Testis (tissue), 3 donors: Measurements from ENCODE around the gene DNAH6. TPM values are rescaled to one million over a fixed set of nuclear protein-coding genes. Genes with fewer than 3 reads are reported as not detected.

Experiments used
- DNase-seq: peaks from one replicate; pipeline ENCODE4 v3.0.0-alpha.2; 2019
- H3K27ac ChIP-seq, 2 donors: fragments of 200-600 bp; sonication (generic); one replicate each; pipeline ENCODE4 v1.5.1; 2019
- H3K27me3 ChIP-seq: fragments of 200-600 bp; sonication (generic); one replicate; pipeline ENCODE4 v1.5.1; 2019
- H3K36me3 ChIP-seq: fragments of 200-600 bp; sonication (generic); one replicate; pipeline ENCODE4 v1.5.1; 2017; ENCODE audit warnings: low read depth; ENCODE audit errors: missing control alignments
- H3K4me1 ChIP-seq: fragments of 200-600 bp; sonication (generic); one replicate; pipeline ENCODE4 v1.5.1; 2019
- H3K4me3 ChIP-seq, 2 donors: fragments of 200-600 bp; sonication (generic); one replicate each; pipeline ENCODE4 v1.5.1; 2017 to 2019
- H3K9me3 ChIP-seq: fragments of 200-600 bp; sonication (generic); one replicate; pipeline ENCODE4 v1.5.1; 2017
- POLR2A ChIP-seq: fragments of 450-650 bp; IDR thresholded peaks from one replicate; pipeline ENCODE4 v1.6.1; 2017; ENCODE audit warnings: antibody characterized with exemption, mild to moderate bottlenecking, moderate library complexity
- WGBS, 2 donors: methylation state at CpG; one replicate each; pipeline ENCODE4 v1.1.5; 2018; 5-methylcytosine and 5-hydroxymethylcytosine counted together
- intact Hi-C: fragments of 100-400 bp; cut with DNase I; formaldehyde crosslinking; loops from one replicate; pipeline ENCODE4 v1.15.1; 2023; ENCODE audit warnings: low total_unique reads
- polyA plus RNA-seq: library from polyadenylated mRNA; stranded (reverse); fragments of 350-450 nt; fragmentation: Illumina TruSeq; extraction: RNeasy Lipid Tissue Mini Kit (QIAGEN cat#74804); gene quantifications from one replicate; pipeline ENCODE4 v1.2.3, GENCODE V29; 2014; ENCODE audit warnings: low read depth, low replicate concordance; ENCODE audit not compliant: insufficient read depth
- total RNA-seq, 2 donors: library from RNA; depleted of rRNA; stranded (reverse); fragments of >200 nt; gene quantifications; one replicate each; pipeline ENCODE4 v1.2.3, GENCODE V29; 2016
- TF ChIP-seq, protein P1 (sequence below), 3 experiments: fragments of 450-650 bp in 2 of 3; fragments of 200-600 bp in 1 of 3; sonication (generic) in 1 of 3; IDR thresholded peaks; one replicate each; pipeline ENCODE4 v1.5.1; 2016 to 2019; ENCODE audit warnings: antibody characterized with exemption in 3 of 3, mild to moderate bottlenecking in 2 of 3, moderate library complexity in 1 of 3

The DNAH6 gene
- total and polyA plus RNA-seq, 3 donors from 2014 or later, result 7.1 to 18.4 (median 11.8) TPM

DNA sequence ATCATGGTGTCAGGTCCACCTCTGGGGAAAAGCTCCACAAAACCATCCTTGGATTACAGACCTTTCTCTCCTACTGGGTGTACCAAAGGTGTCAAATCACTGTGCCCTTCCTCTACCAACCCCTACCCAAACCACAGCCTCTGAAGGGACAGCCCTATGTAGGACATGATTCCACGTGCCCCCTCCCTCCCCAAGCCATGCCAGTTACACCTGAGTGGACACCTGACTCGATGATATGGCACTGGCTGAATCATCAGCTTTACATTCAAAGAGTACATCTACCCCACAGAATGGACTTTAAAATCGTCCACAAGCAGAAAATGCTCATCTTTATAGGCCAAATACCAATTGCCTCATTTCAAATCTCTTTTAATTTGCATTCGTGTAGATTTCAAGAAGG, 338.6 kb downstream of the DNAH6 start:
- intact Hi-C loops, result no loop called here
- H3K36me3 ChIP-seq, result no peaks in the 10 kb centered on the region
- no peak for DNase-seq
- no peaks in the 10 kb centered on the region for H3K27me3 ChIP-seq
- no peak overlapping the region for H3K27ac ChIP-seq
- no peaks in the 10 kb centered on the region for H3K9me3 ChIP-seq
- no peak for TF ChIP-seq POLR2A
- TF ChIP-seq, protein P1, sequence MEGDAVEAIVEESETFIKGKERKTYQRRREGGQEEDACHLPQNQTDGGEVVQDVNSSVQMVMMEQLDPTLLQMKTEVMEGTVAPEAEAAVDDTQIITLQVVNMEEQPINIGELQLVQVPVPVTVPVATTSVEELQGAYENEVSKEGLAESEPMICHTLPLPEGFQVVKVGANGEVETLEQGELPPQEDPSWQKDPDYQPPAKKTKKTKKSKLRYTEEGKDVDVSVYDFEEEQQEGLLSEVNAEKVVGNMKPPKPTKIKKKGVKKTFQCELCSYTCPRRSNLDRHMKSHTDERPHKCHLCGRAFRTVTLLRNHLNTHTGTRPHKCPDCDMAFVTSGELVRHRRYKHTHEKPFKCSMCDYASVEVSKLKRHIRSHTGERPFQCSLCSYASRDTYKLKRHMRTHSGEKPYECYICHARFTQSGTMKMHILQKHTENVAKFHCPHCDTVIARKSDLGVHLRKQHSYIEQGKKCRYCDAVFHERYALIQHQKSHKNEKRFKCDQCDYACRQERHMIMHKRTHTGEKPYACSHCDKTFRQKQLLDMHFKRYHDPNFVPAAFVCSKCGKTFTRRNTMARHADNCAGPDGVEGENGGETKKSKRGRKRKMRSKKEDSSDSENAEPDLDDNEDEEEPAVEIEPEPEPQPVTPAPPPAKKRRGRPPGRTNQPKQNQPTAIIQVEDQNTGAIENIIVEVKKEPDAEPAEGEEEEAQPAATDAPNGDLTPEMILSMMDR (IDR thresholded peaks at IDR 0.05), result no peak
- WGBS, 2 donors, result 73 to 78% methylated on average over 4 of the region's 4 CpGs
- H3K4me3 ChIP-seq, result no peak overlapping the region
- no peaks in the 10 kb centered on the region for H3K4me1 ChIP-seq

DNA sequence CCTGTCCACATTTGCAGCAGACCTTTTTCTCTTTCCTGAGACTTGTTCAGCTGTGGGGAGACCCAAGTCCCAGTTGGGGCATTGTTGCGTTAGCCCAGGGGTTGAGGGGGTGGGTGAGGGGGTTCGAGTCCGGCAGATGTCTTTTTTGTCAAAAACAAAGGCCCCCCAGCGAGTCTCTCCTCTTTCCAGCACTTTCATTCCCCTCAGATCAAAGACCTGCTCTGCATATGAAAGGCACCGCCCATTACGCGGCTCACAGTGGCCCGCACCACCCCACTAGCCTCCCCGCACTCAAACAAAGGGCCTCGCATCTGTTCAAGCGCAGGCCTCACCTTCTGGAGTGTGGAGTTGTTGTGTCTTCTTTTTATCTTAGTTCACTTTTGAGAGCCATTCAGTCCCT, 339.4 kb downstream of the DNAH6 start:
- Histone ChIP-seq H3K9me3 (no peaks in the 10 kb centered on the region), H3K36me3 (no peaks in the 10 kb centered on the region), H3K27me3 (no peaks in the 10 kb centered on the region), H3K4me3 (no peak overlapping the region), H3K27ac (no peak overlapping the region), H3K4me1 (no peaks in the 10 kb centered on the region)
- intact Hi-C loops, result no loop called here
- 51 to 62% methylated on average over 11 of the region's 11 CpGs for WGBS, 2 donors
- no peak for DNase-seq
- TF ChIP-seq, protein P1 (IDR thresholded peaks at IDR 0.05), result no peak
- TF ChIP-seq POLR2A, result no peak

DNA sequence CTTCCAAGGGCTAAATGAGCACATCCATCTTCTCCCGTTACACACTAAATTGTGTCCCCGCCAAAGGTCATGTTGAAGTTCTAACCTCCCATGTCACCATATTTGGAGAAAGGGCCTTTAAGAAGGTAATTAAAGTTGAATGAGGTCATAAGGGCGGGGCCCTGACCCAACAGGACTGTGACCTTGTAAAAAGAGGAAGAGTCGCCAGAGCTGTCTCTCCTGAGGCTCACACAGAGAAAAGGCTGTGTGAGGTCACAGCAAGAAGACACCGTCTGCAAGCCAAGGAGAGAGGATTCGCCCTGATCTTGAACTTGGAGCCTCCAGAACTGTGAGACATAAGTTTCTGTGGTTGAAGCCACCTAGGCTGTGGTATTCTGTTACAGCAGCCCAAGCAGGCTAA, 340.5 kb downstream of the DNAH6 start:
- DNase-seq, result no peak
- H3K9me3 ChIP-seq, result no peaks in the 10 kb centered on the region
- intact Hi-C loops, result no loop called here
- H3K4me3 ChIP-seq, result no peak overlapping the region
- no peaks in the 10 kb centered on the region for H3K27me3 ChIP-seq
- no peaks in the 10 kb centered on the region for H3K36me3 ChIP-seq
- H3K4me1 ChIP-seq, result no peaks in the 10 kb centered on the region
- no peak overlapping the region for H3K27ac ChIP-seq
- 75 to 80% methylated on average over 6 of the region's 6 CpGs for WGBS, 2 donors
- TF ChIP-seq, protein P1 (IDR thresholded peaks at IDR 0.05), result no peak
- TF ChIP-seq POLR2A, result no peak

DNA sequence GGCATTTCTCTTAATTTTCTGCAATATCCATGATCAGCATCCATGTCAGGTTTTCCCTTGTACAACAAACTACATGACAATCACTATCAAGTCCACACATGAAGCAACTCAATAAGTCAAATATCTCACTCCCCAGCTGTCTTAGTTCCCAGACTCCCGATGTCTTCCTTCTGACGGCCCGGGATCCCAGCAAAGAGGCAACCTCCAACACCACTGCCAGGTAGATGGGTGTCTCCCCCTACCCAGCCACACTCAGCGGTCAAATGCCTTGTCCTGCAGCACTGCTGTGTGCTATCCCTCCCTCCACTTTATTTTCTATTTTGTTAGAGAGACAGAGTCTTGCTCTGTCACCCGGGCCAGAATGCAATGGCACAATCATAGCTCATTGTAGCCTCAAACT, 341.3 kb downstream of the DNAH6 start:
- H3K27me3 ChIP-seq, result no peaks in the 10 kb centered on the region
- intact Hi-C loops, result no loop called here
- TF ChIP-seq POLR2A, result no peak
- TF ChIP-seq, protein P1 (IDR thresholded peaks at IDR 0.05), result no peak
- no peaks in the 10 kb centered on the region for H3K4me1 ChIP-seq
- 93 to 96% methylated on average over 5 of the region's 5 CpGs for WGBS, 2 donors
- no peaks in the 10 kb centered on the region for H3K36me3 ChIP-seq
- no peak overlapping the region for H3K4me3 ChIP-seq
- no peaks in the 10 kb centered on the region for H3K9me3 ChIP-seq
- DNase-seq, result no peak
- no peak overlapping the region for H3K27ac ChIP-seq

DNA sequence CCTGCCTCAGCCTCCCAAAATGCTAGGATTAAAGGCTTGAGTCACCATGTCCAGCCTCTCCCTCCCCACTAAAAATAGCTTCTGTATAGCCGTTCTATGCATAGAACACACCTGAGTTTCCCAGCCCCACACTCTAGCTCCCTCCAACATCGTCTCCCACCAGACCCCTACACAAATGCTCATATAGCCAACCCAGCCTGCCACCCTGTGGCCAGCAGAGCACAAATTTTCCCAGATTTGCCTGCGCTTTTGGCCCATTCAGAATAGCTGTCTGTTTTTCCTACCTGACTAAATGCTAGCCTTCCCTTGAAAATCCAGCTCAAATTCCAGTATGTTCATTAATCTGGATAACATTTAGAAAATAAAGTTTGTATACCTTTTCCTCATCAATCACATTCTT, 341.8 kb downstream of the DNAH6 start:
- intact Hi-C loops, result no loop called here
- 75 to 92% methylated on average over 3 of the region's 3 CpGs for WGBS, 2 donors
- no peaks in the 10 kb centered on the region for H3K9me3 ChIP-seq

More for the DNA sequence above, 341.8 kb downstream of the DNAH6 start:
- no peak overlapping the region for H3K4me3 ChIP-seq
- no peak overlapping the region for H3K27ac ChIP-seq
- no peaks in the 10 kb centered on the region for H3K27me3 ChIP-seq
- no peak for DNase-seq
- H3K4me1 ChIP-seq, result no peaks in the 10 kb centered on the region
- H3K36me3 ChIP-seq, result no peaks in the 10 kb centered on the region
- TF ChIP-seq POLR2A, result no peak
- TF ChIP-seq, protein P1 (IDR thresholded peaks at IDR 0.05), result no peak
